H1 (cell line): ENCODE results near the gene AFF1. TPM values are rescaled to one million over a fixed set of nuclear protein-coding genes. Genes with fewer than 3 reads are reported as not detected.

Experiments
- CTCF ChIA-PET: fragments of 300-600 bp; sonication (Branson Sonifier 250); formaldehyde crosslinking; loops from one replicate; lab custom pipeline; 2021; ENCODE audit not compliant: partially characterized antibody; lab: Charles Lee
- POLR2A ChIA-PET: fragments of 300-600 bp; sonication (Branson Sonifier 250); formaldehyde crosslinking; loops from one replicate; lab custom pipeline; 2021; ENCODE audit warnings: inconsistent platforms; ENCODE audit not compliant: partially characterized antibody; lab: Charles Lee
- DNase-seq, 2 experiments: peaks; one replicate each; pipeline versions ENCODE4 v3.0.0 to v3.0.0-alpha.2; 2010 to 2022; ENCODE audit warnings: low spot score in 2 of 2, low read depth in 1 of 2, mixed read lengths in 1 of 2
- FAIRE-seq: peaks from 2 replicates; lab custom pipeline; 2011; peaks lifted over from hg19 to GRCh38; lab: Jason Lieb, UNC
- H2AFZ ChIP-seq: 2 replicates; pipeline ENCODE4 v1.8.1; 2012; ENCODE audit warnings: low read length, inconsistent platforms
- H2AK5ac ChIP-seq: 2 replicates; pipeline ENCODE4 v1.6.1; 2013; ENCODE audit warnings: low read depth, low read length
- H2BK120ac ChIP-seq: replicated peaks from 2 replicates; pipeline ENCODE3; 2013; ENCODE audit warnings: low read depth, low read length, inconsistent platforms
- H2BK12ac ChIP-seq: 2 replicates; pipeline ENCODE4 v1.6.1; 2013; ENCODE audit warnings: low read depth, low read length
- H2BK15ac ChIP-seq: 2 replicates; pipeline ENCODE4 v1.6.1; 2013; ENCODE audit warnings: low read length
- H2BK20ac ChIP-seq: 2 replicates; pipeline ENCODE4 v1.6.1; 2013; ENCODE audit warnings: low read length
- H2BK5ac ChIP-seq: 2 replicates; pipeline ENCODE4 v1.6.1; 2013; ENCODE audit warnings: low read depth, low read length
- H3K14ac ChIP-seq: 2 replicates; pipeline ENCODE4 v1.6.1; 2013; ENCODE audit warnings: inconsistent platforms; ENCODE audit not compliant: insufficient read length
- H3K18ac ChIP-seq: 2 replicates; pipeline ENCODE4 v1.6.1; 2013; ENCODE audit warnings: low read length; ENCODE audit errors: extremely low read depth
- H3K23ac ChIP-seq: 2 replicates; pipeline ENCODE4 v1.6.1; 2013; ENCODE audit warnings: inconsistent platforms; ENCODE audit not compliant: insufficient read length
- H3K23me2 ChIP-seq: 2 replicates; pipeline ENCODE4 v1.6.1; 2013; ENCODE audit warnings: low read depth, low read length
- H3K27ac ChIP-seq: 2 replicates; pipeline ENCODE4 v1.6.1; 2011; ENCODE audit warnings: low read depth, low read length, inconsistent platforms
- H3K27me3 ChIP-seq, 4 experiments: replicated peaks in 1 of 4; 1 replicate in 1 of 4; 2 replicates in 3 of 4; pipeline versions ENCODE4 v1.6.1 to v1.8.1; 2011 to 2013; ENCODE audit warnings: low read length in 3 of 4, mild to moderate bottlenecking in 3 of 4, inconsistent platforms in 2 of 4, mixed read lengths in 2 of 4, moderate library complexity in 1 of 4; ENCODE audit not compliant: control insufficient read depth in 3 of 4, insufficient read depth in 3 of 4; ENCODE audit errors: extremely low read depth in 1 of 4
- H3K36me3 ChIP-seq, 4 experiments: 2 replicates each; pipeline versions ENCODE4 v1.6.1 to v1.8.1; 2011 to 2013; ENCODE audit warnings: mild to moderate bottlenecking in 4 of 4, low read length in 3 of 4, moderate library complexity in 2 of 4, control low read depth in 1 of 4, inconsistent platforms in 1 of 4; ENCODE audit not compliant: insufficient read depth in 4 of 4, control insufficient read depth in 2 of 4
- H3K4ac ChIP-seq: replicated peaks from 2 replicates; pipeline ENCODE3; 2013; ENCODE audit warnings: low read length, low read depth, mixed read lengths, inconsistent platforms; ENCODE audit not compliant: insufficient read length
- H3K4me1 ChIP-seq, 4 experiments: replicated peaks in 1 of 4; 1 replicate in 1 of 4; 2 replicates in 3 of 4; pipeline versions ENCODE4 v1.6.1 to v1.8.1; 2011 to 2013; ENCODE audit warnings: low read length in 3 of 4, inconsistent platforms in 2 of 4, mixed read lengths in 1 of 4; ENCODE audit not compliant: insufficient read depth in 4 of 4, control insufficient read depth in 3 of 4
- H3K4me2 ChIP-seq, 2 experiments: 2 replicates each; pipeline versions ENCODE4 v1.6.1 to v1.8.1; 2011 to 2013; ENCODE audit warnings: low read depth in 2 of 2, low read length in 2 of 2, control low read depth in 1 of 2, inconsistent platforms in 1 of 2, mild to moderate bottlenecking in 1 of 2; ENCODE audit not compliant: insufficient read depth in 1 of 2
- H3K4me3 ChIP-seq, 4 experiments: fragments of 200-600, 300-600 bp in 1 of 4; sonication (generic), shearing (Covaris generic), sonication (Bioruptor Twin) in 1 of 4; 2 replicates each; pipeline versions ENCODE4 v1.5.1 to v1.8.1; 2011 to 2016; ENCODE audit warnings: low read length in 4 of 4, low read depth in 3 of 4, control low read depth in 2 of 4, inconsistent platforms in 2 of 4, mild to moderate bottlenecking in 2 of 4, mixed read lengths in 1 of 4, moderate library complexity in 1 of 4; ENCODE audit not compliant: insufficient read depth in 2 of 4; ENCODE audit errors: extremely low read depth in 1 of 4
- H3K56ac ChIP-seq: replicated peaks from 2 replicates; pipeline ENCODE3; 2013; ENCODE audit warnings: low read depth, mild to moderate bottlenecking, mixed read lengths, low read length, inconsistent platforms; ENCODE audit not compliant: insufficient read length
- H3K79me1 ChIP-seq: 2 replicates; pipeline ENCODE4 v1.6.1; 2013; ENCODE audit warnings: low read depth, low read length, control low read depth
- H3K79me2 ChIP-seq, 2 experiments: 2 replicates each; pipeline versions ENCODE4 v1.6.1 to v1.8.1; 2012 to 2013; ENCODE audit warnings: low read length in 2 of 2, mild to moderate bottlenecking in 2 of 2, inconsistent platforms in 1 of 2; ENCODE audit not compliant: insufficient read depth in 2 of 2, control insufficient read depth in 1 of 2
- H3K9ac ChIP-seq, 4 experiments: replicated peaks in 1 of 4; 1 replicate in 1 of 4; 2 replicates in 3 of 4; pipeline versions ENCODE4 v1.6.1 to v1.8.1; 2011 to 2013; ENCODE audit warnings: low read depth in 3 of 4, low read length in 3 of 4, control low read depth in 2 of 4, mild to moderate bottlenecking in 2 of 4, moderate library complexity in 2 of 4, inconsistent platforms in 1 of 4; ENCODE audit errors: extremely low read depth in 1 of 4
- H3K9me3 ChIP-seq, 2 experiments: 2 replicates each; pipeline versions ENCODE4 v1.6.1 to v1.8.1; 2012 to 2013; ENCODE audit warnings: mild to moderate bottlenecking in 2 of 2, moderate library complexity in 2 of 2, control low read depth in 1 of 2, inconsistent platforms in 1 of 2, low read depth in 1 of 2, low read length in 1 of 2, mixed read lengths in 1 of 2; ENCODE audit not compliant: insufficient read depth in 2 of 2
- H4K20me1 ChIP-seq, 2 experiments: replicated peaks in 1 of 2; 2 replicates each; pipeline versions ENCODE3 to v1.8.1; 2011 to 2013; ENCODE audit warnings: inconsistent platforms in 2 of 2, low read length in 2 of 2, mild to moderate bottlenecking in 1 of 2; ENCODE audit not compliant: insufficient read depth in 2 of 2, control insufficient read depth in 1 of 2
- H4K5ac ChIP-seq: 2 replicates; pipeline ENCODE4 v1.6.1; 2013; ENCODE audit warnings: low read length, low read depth, mixed read lengths, inconsistent platforms; ENCODE audit not compliant: insufficient read length
- H4K8ac ChIP-seq: 2 replicates; pipeline ENCODE4 v1.8.0; 2013; ENCODE audit warnings: mild to moderate bottlenecking, moderate library complexity, low read length, inconsistent platforms; ENCODE audit not compliant: insufficient read depth; ENCODE audit errors: extremely low read depth
- H4K91ac ChIP-seq: replicated peaks from 2 replicates; pipeline ENCODE3; 2013; ENCODE audit warnings: low read length, mixed read lengths, inconsistent platforms; ENCODE audit not compliant: insufficient read length
- CBX5 ChIP-seq: fragments of 300-800, 300-1000 bp; sonication (generic); IDR thresholded peaks from 2 replicates; pipeline ENCODE4 v1.7.1; 2016; ENCODE audit warnings: antibody characterized with exemption, low read length, low read depth
- POLR2A ChIP-seq, 2 experiments: IDR thresholded peaks; 1 replicate in 1 of 2; 2 replicates in 1 of 2; pipeline ENCODE4 v1.6.1; 2011; ENCODE audit warnings: low read depth in 2 of 2, low read length in 2 of 2, mild to moderate bottlenecking in 2 of 2; ENCODE audit errors: control extremely low read depth in 1 of 2
- RFX5 ChIP-seq: IDR thresholded peaks from 2 replicates; pipeline ENCODE4 v1.6.1; 2011; ENCODE audit warnings: low read depth, low read length, improper control_type of control experiment, borderline replicate concordance
- SP1 ChIP-seq: IDR thresholded peaks from 2 replicates; pipeline ENCODE4 v1.6.1; 2011; ENCODE audit warnings: low read depth, low read length
- TAF7 ChIP-seq: optimal IDR thresholded peaks from 2 replicates; pipeline ENCODE3; 2011; ENCODE audit warnings: low read depth, mild to moderate bottlenecking, inconsistent platforms, low read length, moderate library complexity, borderline replicate concordance
- WGBS, 2 experiments: shearing (Covaris generic) in 1 of 2; methylation state at CpG; one replicate each; pipeline versions ENCODE4 v1.1.6 to v1.1.7; 2013 to 2015; ENCODE audit warnings: low lambda C conversion rate in 2 of 2, mixed read lengths in 2 of 2, inconsistent platforms in 1 of 2, low coverage in 1 of 2, missing lambda C conversion rate in 1 of 2; ENCODE audit not compliant: insufficient replicate concordance in 2 of 2, insufficient coverage in 1 of 2, insufficient read length in 1 of 2; ENCODE audit errors: extremely low coverage in 1 of 2, missing lambda C conversion rate in 1 of 2; 5-methylcytosine and 5-hydroxymethylcytosine counted together
- polyA plus RNA-seq, 7 experiments: library from polyadenylated mRNA; depleted of rRNA in 3 of 7; stranded (reverse) in 5 of 7; unstranded in 2 of 7; fragments of >200 nt in 5 of 7; fragments of 200-250 nt in 2 of 7; gene quantifications; 1 replicate in 5 of 7; 2 replicates in 1 of 7; 4 replicates in 1 of 7; pipeline versions ENCODE4 v1.2.1 to v1.2.3, GENCODE V29; 2011 to 2013; ENCODE audit warnings: missing spikeins in 2 of 7, mixed read lengths in 2 of 7
- total RNA-seq: library from RNA; stranded (reverse); fragmentation: NEBNext Ultra II Directional; extraction: Animal tissue kit (Norgen Biotek cat#: 25700); gene quantifications from 2 replicates; pipeline ENCODE4 v1.2.1, GENCODE V29; 2021

Gene AFF1
- total and polyA plus RNA-seq, 2 of the 8 experiments (the other 6 are each of a cell fraction or from before 2014, with no cell fraction given): 14.8 to 85.5 TPM

GRCh38 chr4:87118826-87119225 is 184.0 kb downstream of the AFF1 start:
- Histone ChIP-seq H2AK5ac (no peak overlapping the region), H3K4me1 (peaks cover 0 to 5% (median 2%) of the 10 kb centered on the region in 4 experiments; a peak in 4 of 7 replicates), H4K5ac (no peak overlapping the region), H4K91ac (no peak overlapping the region), H3K23me2 (no peaks in the 10 kb centered on the region; the same call in 1 of the 2 replicates), H3K79me2 (peaks cover 0 to 16% of the 10 kb centered on the region in 2 experiments; a peak in 2 of 4 replicates), H3K56ac (no peak overlapping the region), H2BK5ac (no peak overlapping the region; the same call in 1 of the 2 replicates), H3K4me3 (no peak overlapping the region), H2BK120ac (no peak overlapping the region), H3K36me3 (peaks cover 6 to 43% (median 18%) of the 10 kb centered on the region in 4 experiments), H2BK20ac (no peak overlapping the region), H3K23ac (no peak overlapping the region), H3K14ac (no peak overlapping the region), H2BK12ac (no peak overlapping the region), H3K27me3 (no peaks in the 10 kb centered on the region), H4K8ac (no peak overlapping the region), H3K18ac (no peak overlapping the region), H2BK15ac (no peak overlapping the region), H3K9ac (no peak overlapping the region), H4K20me1 (peaks cover 1 to 3% of the 10 kb centered on the region in 2 experiments), H3K79me1 (no peaks in the 10 kb centered on the region; the same call in 1 of the 2 replicates), H2AFZ (no peak overlapping the region), H3K4ac (no peak overlapping the region), H3K4me2 (no peak overlapping the region), H3K9me3 (no peaks in the 10 kb centered on the region), H3K27ac (no peak overlapping the region)
- no peak for FAIRE-seq
- POLR2A ChIA-PET: interaction anchor here (0.8 kb wide), 1 partner anchor 273 kb away, joined by 3 read pairs; no protein-coding TSS in a partner anchor
- WGBS, 2 experiments: 97% methylated on average over 2 of the region's 2 CpGs; no CpG with 5 or more reads in 1 of the 2 experiments
- TF ChIP-seq SP1 (0 out of 2 replicates have a peak, but pooled peaks have one; percentile 23), RFX5 (no peak), POLR2A (IDR thresholded peaks at IDR 0.05; ENCODE audit: control extremely low read depth in 1 of 2, low read depth in 2 of 2, low read length in 2 of 2) (peak in 1 of 2 experiments; percentile 32; a peak in 1 of 3 replicates), TAF7 (no peak), CBX5 (no peak)
- CTCF ChIA-PET: interaction anchor here (1.2 to 3.2 kb wide), 7 partner anchors 14 to 196 kb away, joined by 3 to 17 read pairs (median 6); no protein-coding TSS in a partner anchor
- no peak for DNase-seq
